KBM-7 (cell line): ENCODE measurements around the gene JARID2.

Experiments
- DNase-seq: peaks from one replicate; pipeline ENCODE4 v3.0.0-alpha.2; 2015
- in situ Hi-C: fragments of 300-500 bp; cut with MboI; formaldehyde crosslinking; loops from 2 replicates; pipeline ENCODE4 v1.14.3; 2020; ENCODE audit warnings: low sequenced_read_pairs, low pct_unique_long_range_greater_than_20kb, mixed read lengths

JARID2 gene

GRCh38 chr6:15551798-15552197, 305.9 kb downstream of the JARID2 start:
- in situ Hi-C loops: no loop called here
- peak; percentile 77 for DNase-seq

- no peak for DNase-seq
- in situ Hi-C loops: no loop called here
Measured at GRCh38 chr6:15553031-15553430, 307.2 kb downstream of the JARID2 start.

GRCh38 chr6:15553736-15554294, 307.9 kb downstream of the JARID2 start:
- no peak for DNase-seq
- in situ Hi-C loops: no loop called here

GRCh38 chr6:15554728-15555100, 308.8 kb downstream of the JARID2 start:
- no peak for DNase-seq
- in situ Hi-C loops: no loop called here

- in situ Hi-C loops: no loop called here
- DNase-seq: peak; percentile 72
Measured at GRCh38 chr6:15555101-15556038, 309.5 kb downstream of the JARID2 start.

- in situ Hi-C loops: no loop called here
- no peak for DNase-seq
Measured at GRCh38 chr6:15556711-15557110, 310.8 kb downstream of the JARID2 start.

GRCh38 chr6:15557174-15557573, 311.3 kb downstream of the JARID2 start:
- in situ Hi-C loops: no loop called here
- DNase-seq: no peak

- DNase-seq: no peak
- in situ Hi-C loops: no loop called here
Measured at GRCh38 chr6:15560713-15561112, 314.8 kb downstream of the JARID2 start.

- in situ Hi-C loops: no loop called here
- DNase-seq: no peak
Measured at GRCh38 chr6:15561447-15562199, 315.8 kb downstream of the JARID2 start.

- no peak for DNase-seq
- in situ Hi-C loops: no loop called here
Measured at GRCh38 chr6:15562977-15563376, 317.1 kb downstream of the JARID2 start.

- in situ Hi-C loops: no loop called here
- no peak for DNase-seq
Measured at GRCh38 chr6:15569035-15569995, 323.4 kb downstream of the JARID2 start.

GRCh38 chr6:15570171-15570570, 324.3 kb downstream of the JARID2 start:
- in situ Hi-C loops: no loop called here
- no peak for DNase-seq
